Activated naive CD4-positive, alpha-beta T cell treated with anti-CD3 and anti-CD28 coated beads for 36 hours (primary cell): ENCODE measurements around the gene TLK1. TPM values are rescaled to one million over a fixed set of nuclear protein-coding genes. Genes with fewer than 3 reads are reported as not detected.

ENCODE experiments used
- CTCF ChIA-PET: fragments of 350-600 bp; sonication (Branson Sonifier 250); formaldehyde crosslinking; loops from one replicate; lab custom pipeline; 2021; ENCODE audit warnings: antibody characterized with exemption; lab: Charles Lee
- DNase-seq: peaks from one replicate; pipeline ENCODE4 v3.0.0-alpha.2; 2020
- H3K27ac Mint-ChIP-seq: one replicate; pipeline ENCODE4 v1.8.0; 2021; ENCODE audit warnings: mild to moderate bottlenecking, mixed read lengths
- H3K27me3 Mint-ChIP-seq: one replicate; pipeline ENCODE4 v1.8.0; 2021; ENCODE audit warnings: low read depth, mixed read lengths
- H3K36me3 Mint-ChIP-seq: one replicate; pipeline ENCODE4 v1.8.0; 2021; ENCODE audit warnings: low read depth, mixed read lengths
- H3K4me1 Mint-ChIP-seq: one replicate; pipeline ENCODE4 v1.8.0; 2021; ENCODE audit warnings: low read depth, mixed read lengths
- H3K4me3 Mint-ChIP-seq: one replicate; pipeline ENCODE4 v1.8.0; 2021; ENCODE audit warnings: mild to moderate bottlenecking, moderate library complexity, mixed read lengths
- H3K9me3 Mint-ChIP-seq: one replicate; pipeline ENCODE4 v1.8.0; 2021; ENCODE audit warnings: mixed read lengths
- intact Hi-C: fragments of 100-400 bp; cut with micrococcal nuclease; formaldehyde crosslinking; loops from one replicate; pipeline ENCODE4 v1.15.1; 2023
- total RNA-seq, 2 experiments: library from RNA; stranded (reverse); gene quantifications; one replicate each; pipeline ENCODE4 v1.2.3, GENCODE V29; 2021

Gene TLK1
- total RNA-seq, 2 experiments from 2014 or later = 54.5 to 55.9 TPM

DNA sequence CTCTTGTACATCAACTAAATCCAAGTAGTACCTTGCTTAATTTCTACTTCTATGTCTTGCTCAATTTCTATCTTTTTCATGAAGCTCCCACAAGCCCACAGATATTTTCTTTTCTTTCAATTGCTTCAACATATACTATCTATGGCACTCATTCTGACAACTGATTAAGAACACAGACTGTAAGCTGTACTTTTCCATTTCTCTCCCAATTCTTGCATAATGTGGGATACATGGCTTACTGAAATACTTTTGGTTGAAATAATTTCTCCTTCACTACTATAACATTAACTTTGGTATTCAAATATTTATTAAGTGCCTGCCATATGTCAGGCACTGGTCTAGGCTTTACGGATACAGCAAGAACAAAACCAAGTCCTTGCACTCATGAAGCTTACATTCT is 146.8 kb downstream of the TLK1 start:
- intact Hi-C loops = no loop called here
- H3K4me1 Mint-ChIP-seq = peaks cover 18% of the 10 kb centered on the region
- no peaks in the 10 kb centered on the region for H3K9me3 Mint-ChIP-seq
- H3K4me3 Mint-ChIP-seq = no peak overlapping the region
- no peak for DNase-seq
- no peaks in the 10 kb centered on the region for H3K27me3 Mint-ChIP-seq
- CTCF ChIA-PET = no interaction called here
- H3K36me3 Mint-ChIP-seq = peaks cover 26% of the 10 kb centered on the region
- H3K27ac Mint-ChIP-seq = no peak overlapping the region

GRCh38 chr2:171009386-171009785 is 151.3 kb downstream of the TLK1 start:
- Mint-ChIP-seq H3K4me1 (peaks cover 10% of the 10 kb centered on the region), H3K9me3 (no peaks in the 10 kb centered on the region), H3K27ac (no peak overlapping the region), H3K27me3 (no peaks in the 10 kb centered on the region), H3K4me3 (no peak overlapping the region), H3K36me3 (peaks cover 28% of the 10 kb centered on the region)
- intact Hi-C loops = no loop called here
- CTCF ChIA-PET = interaction anchor here (0.6 to 1.3 kb wide), 2 partner anchors 20 to 412 kb away, joined by 3 read pairs; no protein-coding TSS in a partner anchor
- no peak for DNase-seq

- DNase-seq = no peak
Observed at GRCh38 chr2:171008550-171009205, 152.0 kb downstream of the TLK1 start.

GRCh38 chr2:171004833-171005232 is 155.9 kb downstream of the TLK1 start:
- Mint-ChIP-seq H3K4me3 (no peak overlapping the region), H3K27me3 (no peaks in the 10 kb centered on the region), H3K27ac (no peak overlapping the region), H3K4me1 (peaks cover 9% of the 10 kb centered on the region), H3K36me3 (peaks cover 21% of the 10 kb centered on the region), H3K9me3 (no peaks in the 10 kb centered on the region)
- intact Hi-C loops = no loop called here
- CTCF ChIA-PET = interaction anchor here (0.5 to 0.8 kb wide), 2 partner anchors 13 to 73 kb away, joined by 3 to 5 read pairs; no protein-coding TSS in a partner anchor
- no peak for DNase-seq

More at GRCh38 chr2:171008550-171009205, 152.0 kb downstream of the TLK1 start:
- intact Hi-C loops = no loop called here
- Mint-ChIP-seq H3K36me3 (peaks cover 26% of the 10 kb centered on the region), H3K27me3 (no peaks in the 10 kb centered on the region), H3K27ac (no peak overlapping the region), H3K4me3 (no peak overlapping the region), H3K9me3 (no peaks in the 10 kb centered on the region), H3K4me1 (peaks cover 12% of the 10 kb centered on the region)
- CTCF ChIA-PET = interaction anchor here (0.6 to 1.3 kb wide), 3 partner anchors 21 to 412 kb away, joined by 3 read pairs; no protein-coding TSS in a partner anchor

DNA sequence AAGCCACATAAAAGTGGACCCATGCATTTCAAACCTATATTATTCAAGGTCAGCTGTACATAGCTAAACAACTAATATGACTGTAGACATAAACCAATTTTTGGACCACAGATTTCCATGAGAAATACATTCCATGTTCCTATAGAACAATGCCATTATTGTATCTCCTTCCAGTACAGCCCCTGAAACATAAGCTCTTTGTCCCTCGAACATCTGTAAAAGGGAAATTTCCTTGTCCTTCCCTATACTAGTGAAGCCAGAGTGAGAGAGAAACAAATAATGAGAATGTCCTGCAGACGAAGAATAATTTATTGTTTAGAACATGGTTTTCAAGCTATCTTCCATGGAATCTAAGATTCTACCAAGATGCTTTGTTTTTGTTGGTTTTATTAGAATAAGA is 156.3 kb downstream of the TLK1 start:
- Mint-ChIP-seq H3K36me3 (peaks cover 21% of the 10 kb centered on the region), H3K4me3 (no peak overlapping the region), H3K9me3 (no peaks in the 10 kb centered on the region), H3K27me3 (no peaks in the 10 kb centered on the region), H3K27ac (no peak overlapping the region), H3K4me1 (peaks cover 9% of the 10 kb centered on the region)
- no peak for DNase-seq
- CTCF ChIA-PET = interaction anchor here (0.5 to 0.8 kb wide), 2 partner anchors 12 to 72 kb away, joined by 3 to 5 read pairs; no protein-coding TSS in a partner anchor
- intact Hi-C loops = no loop called here

- H3K27me3 Mint-ChIP-seq = no peaks in the 10 kb centered on the region
- DNase-seq = no peak
- H3K36me3 Mint-ChIP-seq = peaks cover 14% of the 10 kb centered on the region
- intact Hi-C loops = no loop called here
- CTCF ChIA-PET = no interaction called here
- H3K4me3 Mint-ChIP-seq = no peak overlapping the region
- H3K27ac Mint-ChIP-seq = no peak overlapping the region
- H3K9me3 Mint-ChIP-seq = no peaks in the 10 kb centered on the region
- peaks cover 2% of the 10 kb centered on the region for H3K4me1 Mint-ChIP-seq
Observed at GRCh38 chr2:170999654-171000053, 161.0 kb downstream of the TLK1 start.

GRCh38 chr2:170997893-170998597 is 162.6 kb downstream of the TLK1 start:
- no peaks in the 10 kb centered on the region for H3K27me3 Mint-ChIP-seq
- no peaks in the 10 kb centered on the region for H3K4me1 Mint-ChIP-seq
- no peak overlapping the region for H3K27ac Mint-ChIP-seq
- no peak for DNase-seq
- H3K9me3 Mint-ChIP-seq = no peaks in the 10 kb centered on the region
- no peak overlapping the region for H3K4me3 Mint-ChIP-seq
- CTCF ChIA-PET = interaction anchor here (0.6 to 0.7 kb wide), 2 partner anchors 9 to 89 kb away, joined by 3 read pairs; no protein-coding TSS in a partner anchor
- peaks cover 19% of the 10 kb centered on the region for H3K36me3 Mint-ChIP-seq
- intact Hi-C loops = no loop called here

DNA sequence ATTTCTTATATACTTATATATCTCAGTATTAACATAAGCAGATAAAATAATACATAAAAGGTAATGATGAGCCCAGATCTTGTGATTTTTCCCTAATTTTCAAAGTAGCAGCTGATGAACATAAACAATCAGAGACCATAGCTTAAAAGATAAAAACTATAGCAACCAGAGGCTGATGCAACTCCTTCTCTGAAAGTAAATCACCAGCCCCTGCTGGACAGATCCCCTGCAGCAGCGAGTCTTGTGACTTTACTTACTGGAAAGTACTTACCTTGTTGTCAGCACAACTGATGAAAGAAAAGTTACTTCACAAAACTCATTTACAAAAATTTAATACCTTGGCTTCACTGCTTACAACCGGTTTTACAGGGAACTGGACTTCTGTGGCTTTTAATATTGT is 164.4 kb downstream of the TLK1 start:
- intact Hi-C loops = no loop called here
- no peaks in the 10 kb centered on the region for H3K27me3 Mint-ChIP-seq
- CTCF ChIA-PET = no interaction called here
- H3K27ac Mint-ChIP-seq = no peak overlapping the region
- no peaks in the 10 kb centered on the region for H3K9me3 Mint-ChIP-seq
- peaks cover 22% of the 10 kb centered on the region for H3K36me3 Mint-ChIP-seq
- no peak overlapping the region for H3K4me3 Mint-ChIP-seq
- H3K4me1 Mint-ChIP-seq = peaks cover 4% of the 10 kb centered on the region
- DNase-seq = no peak

- intact Hi-C loops = no loop called here
- H3K27me3 Mint-ChIP-seq = no peaks in the 10 kb centered on the region
- no peaks in the 10 kb centered on the region for H3K9me3 Mint-ChIP-seq
- DNase-seq = no peak
- CTCF ChIA-PET = interaction anchor here (0.9 to 1.0 kb wide), 2 partner anchors 13 to 456 kb away, joined by 3 to 5 read pairs; no protein-coding TSS in a partner anchor
- H3K4me1 Mint-ChIP-seq = peaks cover 8% of the 10 kb centered on the region
- no peak overlapping the region for H3K27ac Mint-ChIP-seq
- H3K4me3 Mint-ChIP-seq = no peak overlapping the region
- peaks cover 16% of the 10 kb centered on the region for H3K36me3 Mint-ChIP-seq
Observed at GRCh38 chr2:170991398-170992182, 169.1 kb downstream of the TLK1 start.

- intact Hi-C loops = no loop called here
Observed at GRCh38 chr2:170986566-170987258, 174.0 kb downstream of the TLK1 start.

DNA sequence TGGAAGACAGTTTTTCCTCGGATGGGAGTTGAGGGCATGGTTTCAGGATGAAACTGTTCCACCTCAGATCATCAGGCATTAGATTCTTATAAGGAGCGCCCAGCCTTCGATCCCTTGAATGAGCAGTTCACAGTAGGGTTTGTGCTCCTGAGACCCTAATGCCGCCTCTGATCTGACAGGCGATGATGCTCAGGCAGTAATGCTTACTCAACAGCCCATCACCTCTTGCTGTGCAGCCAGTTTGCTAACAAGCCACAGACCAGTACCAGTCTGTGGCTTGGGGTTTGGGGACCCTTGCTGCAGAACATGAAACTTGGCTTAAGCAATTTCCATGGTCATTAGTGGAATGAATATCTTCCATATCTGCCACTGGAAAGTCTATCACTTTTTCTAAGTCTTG is 175.3 kb downstream of the TLK1 start:
- Mint-ChIP-seq H3K9me3 (no peaks in the 10 kb centered on the region), H3K36me3 (no peaks in the 10 kb centered on the region), H3K4me1 (peaks cover 4% of the 10 kb centered on the region), H3K4me3 (no peak overlapping the region), H3K27ac (no peak overlapping the region), H3K27me3 (no peaks in the 10 kb centered on the region)
- intact Hi-C loops = no loop called here
- CTCF ChIA-PET = interaction anchor here (1.0 kb wide), 1 partner anchor 101 kb away, joined by 3 read pairs; no protein-coding TSS in a partner anchor
- DNase-seq = no peak

More at GRCh38 chr2:170986566-170987258, 174.0 kb downstream of the TLK1 start:
- CTCF ChIA-PET = interaction anchor here (1.0 kb wide), 1 partner anchor 100 kb away, joined by 3 read pairs; no protein-coding TSS in a partner anchor
- Mint-ChIP-seq H3K27me3 (no peaks in the 10 kb centered on the region), H3K27ac (no peak overlapping the region), H3K9me3 (no peaks in the 10 kb centered on the region), H3K4me3 (no peak overlapping the region), H3K36me3 (peaks cover 2% of the 10 kb centered on the region), H3K4me1 (peaks cover 8% of the 10 kb centered on the region)
- DNase-seq = no peak
